Measurements from ENCODE around the gene PLA2G7.

The PLA2G7 gene

DNA sequence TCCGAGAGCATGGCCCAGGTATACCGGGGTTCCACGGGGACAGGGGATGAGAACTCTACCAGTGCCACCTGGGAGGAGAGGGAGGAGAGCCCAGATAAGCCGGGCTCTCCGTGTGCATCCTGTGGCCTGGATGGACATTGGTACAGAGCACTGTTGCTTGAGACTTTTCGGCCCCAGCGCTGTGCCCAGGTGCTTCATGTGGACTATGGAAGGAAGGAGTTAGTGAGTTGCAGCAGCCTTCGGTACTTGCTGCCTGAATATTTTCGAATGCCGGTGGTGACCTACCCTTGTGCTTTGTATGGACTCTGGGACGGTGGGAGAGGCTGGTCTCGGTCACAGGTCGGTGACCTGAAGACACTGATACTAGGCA is 46.2 kb downstream of the PLA2G7 start:
- DNase-seq (ENCODE audit: low read depth), result no peak

- DNase-seq (ENCODE audit: low read depth), result no peak
Observed at GRCh38 chr6:46688117-46688965, 46.8 kb downstream of the PLA2G7 start.

DNA sequence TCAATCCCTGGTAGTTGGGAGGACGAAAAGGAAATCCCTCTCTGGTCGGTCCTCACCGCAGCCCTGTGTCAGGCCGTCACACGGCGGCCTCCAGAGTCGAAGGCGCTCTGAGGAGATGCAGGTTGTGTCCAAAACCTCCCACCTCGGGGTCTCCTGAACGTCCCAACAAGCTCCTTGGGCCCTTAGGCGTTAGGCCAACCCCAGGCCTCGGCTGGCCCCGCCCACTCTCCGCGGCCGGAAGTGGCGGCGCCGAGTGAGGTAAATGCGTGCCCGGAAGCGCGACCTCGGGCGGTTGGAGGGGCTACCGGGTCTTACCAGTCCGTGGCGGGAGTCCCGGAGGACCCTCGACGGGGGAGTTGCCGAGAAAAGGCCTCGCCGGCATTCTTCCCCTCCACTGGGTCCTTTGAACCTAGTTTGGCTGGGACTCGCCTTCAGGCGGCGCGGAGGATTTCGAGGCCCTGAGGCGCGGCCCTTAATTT is 47.5 kb downstream of the PLA2G7 start, which contains the start of gene TDRD6:
Gene TDRD6 (plus strand): TSS at position 267 of the 479 bp plus-strand sequence. CDS start 244 bp downstream, outside the sequence.
- DNase-seq (ENCODE audit: low read depth), result no peak

DNA sequence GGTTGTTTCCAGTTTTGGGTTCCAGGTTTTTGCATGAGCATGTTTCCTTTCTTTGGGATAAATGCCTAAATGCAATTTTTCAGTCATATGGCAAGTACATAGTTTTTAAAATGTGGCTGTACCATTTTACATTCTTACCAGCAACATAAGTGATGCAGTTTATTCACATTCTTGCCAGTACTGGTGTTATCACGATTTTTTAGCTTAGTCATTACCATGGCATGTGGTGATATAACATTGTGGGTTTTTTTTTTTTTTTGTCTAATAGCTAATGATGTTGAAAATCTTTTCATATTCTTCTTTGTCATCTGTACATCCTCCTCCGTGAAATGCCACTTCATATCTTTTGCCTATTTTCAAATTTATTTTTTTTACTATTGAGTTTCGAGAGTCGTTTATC is 50.4 kb downstream of the PLA2G7 start:
- no peak for DNase-seq (ENCODE audit: low read depth)

- no peak for DNase-seq (ENCODE audit: low read depth)
Observed at GRCh38 chr6:46677314-46677654, 57.9 kb downstream of the PLA2G7 start.

GRCh38 chr6:46676604-46677313 is 58.4 kb downstream of the PLA2G7 start:
- DNase-seq (ENCODE audit: low read depth), result no peak

DNA sequence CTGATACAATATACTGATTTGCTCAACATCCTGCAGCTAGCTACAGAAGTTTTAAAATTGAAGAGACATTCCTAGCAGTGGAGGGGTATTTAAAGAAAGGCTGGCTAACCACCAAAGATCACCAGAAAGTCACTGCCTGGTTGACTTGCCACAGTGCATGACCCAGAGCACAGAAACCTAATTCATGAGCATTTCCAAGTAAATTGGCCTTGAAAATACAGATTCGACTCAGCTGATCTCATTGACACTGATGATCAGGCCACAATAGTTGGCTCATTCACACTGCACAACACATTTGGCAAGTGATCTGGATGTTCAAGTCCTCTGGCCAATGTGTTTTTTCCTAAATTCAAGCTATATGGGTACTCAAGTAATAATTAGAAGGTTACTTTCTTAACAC is 60.8 kb downstream of the PLA2G7 start:
- DNase-seq (ENCODE audit: low read depth), result no peak

DNA sequence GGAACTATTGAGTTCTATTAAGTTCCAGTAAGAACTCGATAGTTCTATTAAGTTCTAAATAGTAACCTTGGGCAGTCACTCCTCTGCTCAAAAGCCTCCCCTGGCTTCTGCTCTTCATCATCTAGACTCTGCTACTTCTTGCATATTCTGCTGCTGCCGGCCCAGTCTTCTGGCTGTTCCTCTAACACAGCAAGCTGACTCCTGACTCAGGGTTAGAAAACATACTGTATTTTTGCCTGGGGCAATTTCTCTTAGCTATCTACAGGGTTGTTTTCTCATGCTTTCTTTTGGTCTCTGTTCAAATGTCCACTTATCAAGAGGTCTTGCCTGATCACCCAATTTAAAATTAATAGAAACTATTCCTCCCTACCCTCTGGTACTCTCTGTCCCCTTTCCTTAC is 67.8 kb downstream of the PLA2G7 start:
- no peak for DNase-seq (ENCODE audit: low read depth)

- DNase-seq (ENCODE audit: low read depth), result no peak
Observed at GRCh38 chr6:46661483-46661882, 73.7 kb downstream of the PLA2G7 start.

DNA sequence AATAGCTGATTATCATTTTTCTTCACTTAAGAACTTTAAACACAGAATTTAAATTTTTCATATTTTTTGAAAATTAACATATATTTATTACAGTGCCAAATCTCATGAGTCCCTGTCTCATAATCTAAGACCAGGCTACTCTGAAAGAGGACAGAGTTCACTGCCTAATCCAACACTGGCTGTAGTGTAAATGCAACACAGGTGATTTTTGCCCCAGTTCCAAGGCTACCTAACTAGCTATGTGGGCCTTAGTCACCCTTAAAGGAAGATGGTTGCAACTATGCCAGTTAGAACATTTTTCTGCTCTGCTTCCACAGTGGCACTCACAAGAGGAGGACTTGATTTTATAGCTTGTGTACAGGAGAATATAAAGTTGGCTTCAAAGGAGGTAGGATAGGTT is 77.5 kb downstream of the PLA2G7 start:
- DNase-seq (ENCODE audit: low read depth), result no peak

GRCh38 chr6:46655803-46656202 is 79.4 kb downstream of the PLA2G7 start:
- DNase-seq (ENCODE audit: low read depth), result no peak

Measured in activated T-cell treated with anti-CD3 and anti-CD28 coated beads for 1 hour (primary cell).